ENCODE results near the gene SRGAP2C. TPM values are rescaled to one million over a fixed set of nuclear protein-coding genes. Genes with fewer than 3 reads are reported as not detected.
"Not testable (repeated sequence)": the region's sequence is repeated elsewhere in the genome, so short reads cannot be mapped to it uniquely, and the experiment has no call there.

Gene SRGAP2C
- total and polyA plus RNA-seq, 2 donors (not counting 3 experiments of a cell fraction or from before 2014, with no cell fraction given): 5.6 to 56.4 TPM

- H3K4me2 ChIP-seq (ENCODE audit: insufficient read depth, low read length); H3K27ac ChIP-seq (ENCODE audit: insufficient read depth, low read depth, low read length); H3K9ac ChIP-seq (replicated peaks; ENCODE audit: extremely low read depth, insufficient read depth, low read length); H3K9me1 ChIP-seq (replicated peaks; ENCODE audit: control insufficient read depth, extremely low read depth, insufficient read depth, low read length); intact Hi-C loops (cut with micrococcal nuclease); CTCF ChIA-PET; H3K79me2 ChIP-seq (ENCODE audit: control insufficient read depth, insufficient read depth, low read length); H2AFZ ChIP-seq (ENCODE audit: low read depth, low read length); H3K4me1 ChIP-seq (ENCODE audit: control insufficient read depth, extremely low read depth, insufficient read depth, low read length); DNase-seq (ENCODE audit: low read depth, low spot score); BruUV-seq (replicated peaks); H3K9me3 ChIP-seq (replicated peaks; ENCODE audit: control insufficient read depth, insufficient read depth, low read length); H3K4me3 ChIP-seq (replicated peaks in 1 of 3; ENCODE audit: insufficient read depth in 1 of 3, low read depth in 1 of 3, low read length in 3 of 3); H3K27me3 ChIP-seq (ENCODE audit: control insufficient read depth in 2 of 2, insufficient read depth in 2 of 2, low read length in 2 of 2); dilution Hi-C loops (cut with MboI; ENCODE audit: extremely low pct_ligation_motif_present, low sequenced_read_pairs); H4K20me1 ChIP-seq (replicated peaks; ENCODE audit: control insufficient read depth, extremely low read depth, insufficient read depth, low read length); FAIRE-seq; POLR2A ChIA-PET; H3K36me3 ChIP-seq (ENCODE audit: control insufficient read depth in 2 of 2, extremely low read depth in 1 of 2, insufficient read depth in 2 of 2, low read length in 2 of 2): not testable (repeated sequence)
These were observed 39.9 kb downstream of the SRGAP2C start for GRCh38 chr1:121224714-121225113.

- DNase-seq (ENCODE audit: low read depth, low spot score); CTCF ChIA-PET; H4K20me1 ChIP-seq (replicated peaks; ENCODE audit: control insufficient read depth, extremely low read depth, insufficient read depth, low read length); H3K9me1 ChIP-seq (replicated peaks; ENCODE audit: control insufficient read depth, extremely low read depth, insufficient read depth, low read length); dilution Hi-C loops (cut with MboI; ENCODE audit: extremely low pct_ligation_motif_present, low sequenced_read_pairs); H3K9ac ChIP-seq (replicated peaks; ENCODE audit: extremely low read depth, insufficient read depth, low read length); POLR2A ChIA-PET; H3K36me3 ChIP-seq (ENCODE audit: control insufficient read depth in 2 of 2, extremely low read depth in 1 of 2, insufficient read depth in 2 of 2, low read length in 2 of 2); H3K27me3 ChIP-seq (ENCODE audit: control insufficient read depth in 2 of 2, insufficient read depth in 2 of 2, low read length in 2 of 2); H3K9me3 ChIP-seq (replicated peaks; ENCODE audit: control insufficient read depth, insufficient read depth, low read length); H3K79me2 ChIP-seq (ENCODE audit: control insufficient read depth, insufficient read depth, low read length); H2AFZ ChIP-seq (ENCODE audit: low read depth, low read length); H3K4me2 ChIP-seq (ENCODE audit: insufficient read depth, low read length); H3K4me1 ChIP-seq (ENCODE audit: control insufficient read depth, extremely low read depth, insufficient read depth, low read length); H3K27ac ChIP-seq (ENCODE audit: insufficient read depth, low read depth, low read length); BruUV-seq (replicated peaks); H3K4me3 ChIP-seq (replicated peaks in 1 of 3; ENCODE audit: insufficient read depth in 1 of 3, low read depth in 1 of 3, low read length in 3 of 3); intact Hi-C loops (cut with micrococcal nuclease); FAIRE-seq: not testable (repeated sequence)
These were observed 41.6 kb downstream of the SRGAP2C start for GRCh38 chr1:121226295-121226904.

GRCh38 chr1:121226925-121227324 is 42.1 kb downstream of the SRGAP2C start:
- H3K4me3 ChIP-seq (replicated peaks in 1 of 3; ENCODE audit: insufficient read depth in 1 of 3, low read depth in 1 of 3, low read length in 3 of 3); H3K9ac ChIP-seq (replicated peaks; ENCODE audit: extremely low read depth, insufficient read depth, low read length); H3K27me3 ChIP-seq (ENCODE audit: control insufficient read depth in 2 of 2, insufficient read depth in 2 of 2, low read length in 2 of 2); H3K27ac ChIP-seq (ENCODE audit: insufficient read depth, low read depth, low read length); intact Hi-C loops (cut with micrococcal nuclease); POLR2A ChIA-PET; CTCF ChIA-PET; FAIRE-seq; H3K4me1 ChIP-seq (ENCODE audit: control insufficient read depth, extremely low read depth, insufficient read depth, low read length); H3K9me1 ChIP-seq (replicated peaks; ENCODE audit: control insufficient read depth, extremely low read depth, insufficient read depth, low read length); DNase-seq (ENCODE audit: low read depth, low spot score); H3K9me3 ChIP-seq (replicated peaks; ENCODE audit: control insufficient read depth, insufficient read depth, low read length); dilution Hi-C loops (cut with MboI; ENCODE audit: extremely low pct_ligation_motif_present, low sequenced_read_pairs); H4K20me1 ChIP-seq (replicated peaks; ENCODE audit: control insufficient read depth, extremely low read depth, insufficient read depth, low read length); BruUV-seq (replicated peaks); H3K36me3 ChIP-seq (ENCODE audit: control insufficient read depth in 2 of 2, extremely low read depth in 1 of 2, insufficient read depth in 2 of 2, low read length in 2 of 2); H2AFZ ChIP-seq (ENCODE audit: low read depth, low read length); H3K4me2 ChIP-seq (ENCODE audit: insufficient read depth, low read length); H3K79me2 ChIP-seq (ENCODE audit: control insufficient read depth, insufficient read depth, low read length): not testable (repeated sequence)

- H3K9me1 ChIP-seq (replicated peaks; ENCODE audit: control insufficient read depth, extremely low read depth, insufficient read depth, low read length); H3K4me1 ChIP-seq (ENCODE audit: control insufficient read depth, extremely low read depth, insufficient read depth, low read length); H3K27me3 ChIP-seq (ENCODE audit: control insufficient read depth in 2 of 2, insufficient read depth in 2 of 2, low read length in 2 of 2); H3K9me3 ChIP-seq (replicated peaks; ENCODE audit: control insufficient read depth, insufficient read depth, low read length); H3K9ac ChIP-seq (replicated peaks; ENCODE audit: extremely low read depth, insufficient read depth, low read length); BruUV-seq (replicated peaks); dilution Hi-C loops (cut with MboI; ENCODE audit: extremely low pct_ligation_motif_present, low sequenced_read_pairs); H3K36me3 ChIP-seq (ENCODE audit: control insufficient read depth in 2 of 2, extremely low read depth in 1 of 2, insufficient read depth in 2 of 2, low read length in 2 of 2); H3K27ac ChIP-seq (ENCODE audit: insufficient read depth, low read depth, low read length); FAIRE-seq; H3K79me2 ChIP-seq (ENCODE audit: control insufficient read depth, insufficient read depth, low read length); CTCF ChIA-PET; POLR2A ChIA-PET; intact Hi-C loops (cut with micrococcal nuclease); H3K4me3 ChIP-seq (replicated peaks in 1 of 3; ENCODE audit: insufficient read depth in 1 of 3, low read depth in 1 of 3, low read length in 3 of 3); H3K4me2 ChIP-seq (ENCODE audit: insufficient read depth, low read length); H2AFZ ChIP-seq (ENCODE audit: low read depth, low read length); DNase-seq (ENCODE audit: low read depth, low spot score); H4K20me1 ChIP-seq (replicated peaks; ENCODE audit: control insufficient read depth, extremely low read depth, insufficient read depth, low read length): not testable (repeated sequence)
These were observed 43.0 kb downstream of the SRGAP2C start for GRCh38 chr1:121227544-121228330.
